ENCODE results near the gene NXPE1. TPM values are rescaled to one million over a fixed set of nuclear protein-coding genes. Genes with fewer than 3 reads are reported as not detected.

NXPE1 gene
- total RNA-seq (2021; ENCODE audit: unreplicated experiment): not detected
- not detected in 2 replicates for polyA plus RNA-seq (2012)
- Bru-seq, nascent RNA: percentile 5 among the genes with signal in this experiment
- percentile 5 among the genes with signal in this experiment for BruChase-seq, experiment 1, labeled RNA remaining after a 6-hour chase
- BruChase-seq, experiment 2, labeled RNA remaining after a 2-hour chase: percentile 8 among the genes with signal in this experiment
- long read RNA-seq: 0 reads

GRCh38 chr11:114559425-114560310 is at the start of gene NXPE1:
Gene NXPE1 (minus strand): TSS chr11:114559881. CDS start chr11:114551201, 8,680 bp downstream.
- intact Hi-C loops (cut with micrococcal nuclease): no loop called here
- RAD21 ChIA-PET (ENCODE audit: low non-redundant PET in 1 of 2, low total read pairs in 2 of 2, uncharacterized antibody in 2 of 2, unreplicated experiment in 2 of 2): no interaction called here
- CTCF ChIA-PET: no interaction called here
- no peak within 1 kb of the TSS for H3K27ac ChIP-seq (ENCODE audit: low read depth, low read length)
- no peak within 1 kb of the TSS for H3K4me2 ChIP-seq (ENCODE audit: low read length)
- DNase-seq (ENCODE audit: low read depth, low spot score) (no peak), ATAC-seq (no peak)
- POLR2A ChIA-PET: no interaction called here
- BruUV-seq (replicated peaks): no TSS peak
- H3K27me3 ChIP-seq (ENCODE audit: insufficient read depth, low read length): no peaks in the 10 kb centered on the region
- H3K36me3 ChIP-seq (ENCODE audit: control insufficient read depth in 1 of 2, insufficient read depth in 2 of 2, low read length in 2 of 2): no peaks in the 10 kb centered on the region
- no peaks in the 10 kb centered on the region for H3K9me2 ChIP-seq (ENCODE audit: insufficient read depth)
- no peak within 1 kb of the TSS for H3K9ac ChIP-seq (ENCODE audit: low read length)
- no peak within 1 kb of the TSS for H2AFZ ChIP-seq (ENCODE audit: low read depth, low read length, poor library complexity, severe bottlenecking)
- H4K20me1 ChIP-seq (ENCODE audit: insufficient read depth): no peaks in the 10 kb centered on the region
- TF ChIP-seq ELF1 (IDR thresholded peaks at IDR 0.05; ENCODE audit: borderline replicate concordance, low read depth) (no peak), EZH2phosphoT487 (IDR thresholded peaks at IDR 0.05; ENCODE audit: borderline replicate concordance) (no peak), POLR2A (IDR thresholded peaks at IDR 0.05; ENCODE audit: borderline replicate concordance, extremely low read depth, insufficient read depth, insufficient read length) (no peak), FOSL1 (IDR thresholded peaks at IDR 0.05; ENCODE audit: low read depth) (no peak), CTCF (IDR thresholded peaks at IDR 0.05 in 2 of 3, conservative IDR thresholded peaks at IDR 0.05 in 1 of 3; ENCODE audit: borderline replicate concordance in 1 of 3, insufficient read depth in 1 of 3, low read depth in 2 of 3, low read length in 2 of 3) (no peak), REST (IDR thresholded peaks at IDR 0.05; ENCODE audit: low read depth) (no peak), CBX3 (IDR thresholded peaks at IDR 0.05; ENCODE audit: low read depth) (no peak), TCF7L2 (IDR thresholded peaks at IDR 0.05; ENCODE audit: borderline replicate concordance, extremely low read depth, insufficient read depth, insufficient read length) (no peak), ZBTB33 (IDR thresholded peaks at IDR 0.05; ENCODE audit: extremely low read depth, insufficient replicate concordance, low read length) (no peak), MAX (IDR thresholded peaks at IDR 0.05) (no peak)
- no peaks in the 10 kb centered on the region for H3K79me2 ChIP-seq (ENCODE audit: insufficient read depth, low read length)
- H3K4me1 ChIP-seq (ENCODE audit: control insufficient read depth in 1 of 2, insufficient read depth in 2 of 2, low read length in 2 of 2): peaks cover 0 to 20% of the 10 kb centered on the region in 2 experiments; a peak in 2 of 4 replicates
- H3K9me3 ChIP-seq (ENCODE audit: control insufficient read depth in 1 of 2, insufficient read depth in 1 of 2, low read depth in 1 of 2, low read length in 2 of 2): no peaks in the 10 kb centered on the region
- no peak within 1 kb of the TSS for H3K4me3 ChIP-seq (replicated peaks in 1 of 2; ENCODE audit: low read depth in 1 of 2, low read length in 2 of 2)
